Activated CD8-positive, alpha-beta memory T cell treated with anti-CD3 and anti-CD28 coated beads, Interleukin-2, amount 10 ng/mL, durations not matched to agents 7 days and 5 days (primary cell): ENCODE data around the gene GZF1. TPM values are rescaled to one million over a fixed set of nuclear protein-coding genes. Genes with fewer than 3 reads are reported as not detected.
A peak's percentile ranks its signal among the peaks of the same experiment; 100 is the strongest.

Experiments used
- ATAC-seq: fragments of 150-1000 bp; cut with Tn5 transposase; one replicate; pipeline ENCODE4 v1.10.0; 2021; ENCODE audit warnings: moderate library complexity
- CTCF ChIA-PET: fragments of 350-600 bp; sonication (Branson Sonifier 250); formaldehyde crosslinking; loops from one replicate; lab custom pipeline; 2021; ENCODE audit warnings: antibody characterized with exemption; lab: Charles Lee
- DNase-seq: peaks from one replicate; pipeline ENCODE4 v3.0.0-alpha.2; 2020
- H3K27ac Mint-ChIP-seq: one replicate; pipeline ENCODE4 v1.8.0; 2021; ENCODE audit warnings: mild to moderate bottlenecking, mixed read lengths
- H3K27me3 Mint-ChIP-seq: one replicate; pipeline ENCODE4 v1.8.0; 2021; ENCODE audit warnings: mixed read lengths
- H3K36me3 Mint-ChIP-seq: one replicate; pipeline ENCODE4 v1.8.0; 2021; ENCODE audit warnings: mild to moderate bottlenecking, mixed read lengths
- H3K4me1 Mint-ChIP-seq: one replicate; pipeline ENCODE4 v1.8.0; 2021; ENCODE audit warnings: mixed read lengths
- H3K4me3 Mint-ChIP-seq: one replicate; pipeline ENCODE4 v1.8.0; 2021; ENCODE audit warnings: mild to moderate bottlenecking, moderate library complexity, mixed read lengths
- H3K9me3 Mint-ChIP-seq: one replicate; pipeline ENCODE4 v1.8.0; 2022; ENCODE audit warnings: low read depth, mixed read lengths
- total RNA-seq, 2 experiments: library from RNA; stranded (reverse); gene quantifications; one replicate each; pipeline ENCODE4 v1.2.3, GENCODE V29; 2021

GZF1 gene
- total RNA-seq, 2 experiments from 2014 or later: 10.2 to 14.4 TPM

DNA sequence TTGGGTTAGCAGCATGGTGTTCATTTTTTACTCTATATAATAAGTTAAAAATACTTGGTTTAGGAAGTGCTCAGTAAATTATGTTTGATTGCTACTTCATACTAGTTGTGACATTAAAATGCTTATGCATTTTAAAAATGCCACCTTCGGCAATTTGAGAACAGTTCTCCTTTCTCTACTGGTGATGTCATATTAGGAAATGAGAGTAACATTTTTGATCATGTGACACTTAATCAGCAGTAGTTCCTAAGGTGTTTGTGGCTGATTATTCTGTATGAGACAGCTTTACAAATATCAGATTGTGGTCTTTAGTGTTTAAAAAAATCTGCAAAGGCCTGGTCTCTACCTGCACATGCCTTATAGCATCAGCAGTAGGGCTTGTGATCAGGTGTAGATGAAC lies 4.4 kb downstream of the GZF1 start:
- DNase-seq (no peak), ATAC-seq (no peak)
- Mint-ChIP-seq H3K9me3 (no peaks in the 10 kb centered on the region), H3K27ac (peak overlapping the region; percentile 74), H3K4me3 (peak overlapping the region; percentile 42), H3K36me3 (peaks cover 49% of the 10 kb centered on the region), H3K4me1 (peaks cover 51% of the 10 kb centered on the region), H3K27me3 (no peaks in the 10 kb centered on the region)
- CTCF ChIA-PET: no interaction called here

DNA sequence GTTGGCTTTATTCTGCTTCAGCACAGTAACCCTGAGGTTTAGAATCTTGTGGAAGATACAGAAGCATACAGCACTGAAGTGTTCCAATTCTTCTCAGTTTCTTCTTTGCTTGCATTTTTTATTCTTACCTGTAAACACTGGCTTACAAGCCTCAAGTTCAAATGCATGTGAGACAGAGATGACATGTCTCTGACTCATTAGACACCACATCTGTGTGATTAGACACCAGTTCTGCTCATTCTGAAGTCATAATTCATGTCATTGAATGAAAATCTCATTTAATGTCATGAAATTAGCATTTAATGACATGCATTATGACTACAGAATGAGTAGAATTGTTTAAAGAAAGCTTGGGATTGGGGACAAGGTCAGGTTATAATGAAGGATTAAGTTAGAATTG lies 5.8 kb downstream of the GZF1 start:
- CTCF ChIA-PET: no interaction called here
- Mint-ChIP-seq H3K4me3 (no peak overlapping the region), H3K4me1 (peaks cover 51% of the 10 kb centered on the region), H3K27me3 (no peaks in the 10 kb centered on the region), H3K9me3 (no peaks in the 10 kb centered on the region), H3K27ac (peak overlapping the region; percentile 18), H3K36me3 (peaks cover 52% of the 10 kb centered on the region)
- DNase-seq (no peak), ATAC-seq (no peak)

DNA sequence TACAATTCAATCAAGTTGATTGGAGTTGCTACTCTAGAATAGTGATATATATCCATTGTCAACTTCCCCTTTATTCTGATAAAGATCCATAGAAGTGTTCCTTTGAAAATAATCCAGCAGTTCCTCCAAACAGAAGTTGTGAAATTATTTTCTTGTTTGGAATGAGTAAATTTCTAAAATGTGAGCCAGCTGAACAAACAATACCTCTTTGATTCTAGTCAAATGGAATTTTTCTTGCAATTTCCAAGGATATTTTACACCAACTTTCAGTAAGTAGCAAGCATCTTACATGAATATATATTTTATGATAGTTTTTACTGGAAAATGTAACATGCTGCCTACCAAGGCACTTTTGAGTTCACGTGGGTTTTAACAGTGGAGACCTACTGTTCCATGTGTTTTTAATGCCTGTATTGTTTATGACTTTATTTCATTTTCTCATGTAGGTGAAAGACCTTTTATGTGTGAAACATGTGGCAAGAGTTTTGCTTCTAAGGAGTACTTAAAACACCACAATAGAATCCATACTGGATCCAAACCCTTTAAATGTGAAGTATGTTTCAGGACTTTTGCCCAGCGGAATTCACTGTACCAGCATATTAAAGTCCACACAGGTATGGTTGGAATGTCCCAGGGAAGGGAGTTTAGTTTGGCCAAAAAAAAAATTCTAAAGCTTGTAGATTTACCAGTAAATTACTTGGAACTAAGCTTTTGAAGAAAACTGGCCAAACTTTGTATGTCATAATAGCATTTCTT lies 6.5 kb downstream of the GZF1 start:
- DNase-seq (no peak), ATAC-seq (no peak)
- Mint-ChIP-seq H3K27ac (no peak overlapping the region), H3K27me3 (no peaks in the 10 kb centered on the region), H3K9me3 (no peaks in the 10 kb centered on the region), H3K4me1 (peaks cover 43% of the 10 kb centered on the region), H3K4me3 (no peak overlapping the region), H3K36me3 (peaks cover 50% of the 10 kb centered on the region)
- CTCF ChIA-PET: no interaction called here

DNA sequence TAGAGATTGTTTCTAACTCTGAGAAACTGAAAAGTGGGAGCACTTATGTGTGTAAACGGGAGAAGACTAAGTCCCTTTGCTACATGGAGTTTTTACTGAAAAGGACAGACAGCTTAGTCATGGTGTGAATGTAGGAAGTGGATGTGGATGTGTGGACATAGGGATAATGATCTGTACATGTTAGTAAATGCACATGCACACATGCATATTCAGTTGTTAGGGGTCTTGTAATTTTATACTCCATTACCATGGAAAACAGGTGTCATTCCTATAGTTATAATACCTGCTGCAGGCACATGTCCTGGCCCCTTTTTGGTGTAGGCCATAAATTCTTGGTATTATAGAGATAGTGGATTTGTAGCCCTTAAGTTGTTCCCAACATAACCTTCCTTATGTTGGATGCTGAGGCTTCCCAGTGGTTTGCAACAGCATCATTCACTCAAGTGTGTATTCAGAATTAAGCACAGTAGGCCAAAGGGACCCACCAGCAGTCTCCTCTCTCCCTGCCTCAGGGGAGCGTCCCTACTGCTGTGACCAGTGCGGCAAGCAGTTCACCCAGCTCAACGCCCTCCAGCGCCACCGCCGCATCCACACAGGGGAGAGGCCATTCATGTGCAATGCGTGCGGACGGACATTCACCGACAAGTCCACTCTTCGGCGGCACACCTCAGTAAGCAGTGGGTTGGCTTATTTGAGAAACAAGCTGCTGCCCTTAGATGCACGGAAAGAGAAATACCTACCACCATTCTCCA lies 7.3 kb downstream of the GZF1 start:
- Mint-ChIP-seq H3K9me3 (no peaks in the 10 kb centered on the region), H3K27me3 (no peaks in the 10 kb centered on the region), H3K4me3 (no peak overlapping the region), H3K4me1 (peaks cover 36% of the 10 kb centered on the region), H3K27ac (no peak overlapping the region), H3K36me3 (peaks cover 56% of the 10 kb centered on the region)
- no peak for DNase-seq
- ATAC-seq: no peak
- CTCF ChIA-PET: no interaction called here

DNA sequence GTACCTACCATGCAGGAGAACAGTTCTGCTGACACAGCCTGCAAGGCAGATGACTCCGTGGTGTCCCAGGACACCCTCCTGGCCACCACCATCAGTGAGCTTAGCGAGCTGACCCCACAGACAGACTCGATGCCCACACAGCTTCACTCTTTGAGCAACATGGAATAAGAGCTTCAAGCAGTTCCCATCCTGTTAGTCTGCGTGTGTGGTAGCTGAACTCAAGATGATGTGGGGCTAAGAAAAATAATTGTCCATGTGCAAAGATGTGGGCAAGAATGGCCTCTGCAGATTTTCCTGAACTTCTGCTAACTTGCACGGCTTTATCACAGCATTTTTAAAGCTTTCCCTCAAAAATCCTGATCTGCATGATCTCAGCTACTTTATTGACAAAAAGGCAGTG lies 8.3 kb downstream of the GZF1 start:
- ATAC-seq (no peak), DNase-seq (no peak)
- peaks cover 55% of the 10 kb centered on the region for H3K36me3 Mint-ChIP-seq
- H3K27me3 Mint-ChIP-seq: no peaks in the 10 kb centered on the region
- H3K27ac Mint-ChIP-seq: no peak overlapping the region
- H3K9me3 Mint-ChIP-seq: no peaks in the 10 kb centered on the region
- no peak overlapping the region for H3K4me3 Mint-ChIP-seq
- peaks cover 26% of the 10 kb centered on the region for H3K4me1 Mint-ChIP-seq
- CTCF ChIA-PET: interaction anchor here (0.9 kb wide), 1 partner anchor 11 kb away, joined by 5 read pairs; no protein-coding TSS in a partner anchor

DNA sequence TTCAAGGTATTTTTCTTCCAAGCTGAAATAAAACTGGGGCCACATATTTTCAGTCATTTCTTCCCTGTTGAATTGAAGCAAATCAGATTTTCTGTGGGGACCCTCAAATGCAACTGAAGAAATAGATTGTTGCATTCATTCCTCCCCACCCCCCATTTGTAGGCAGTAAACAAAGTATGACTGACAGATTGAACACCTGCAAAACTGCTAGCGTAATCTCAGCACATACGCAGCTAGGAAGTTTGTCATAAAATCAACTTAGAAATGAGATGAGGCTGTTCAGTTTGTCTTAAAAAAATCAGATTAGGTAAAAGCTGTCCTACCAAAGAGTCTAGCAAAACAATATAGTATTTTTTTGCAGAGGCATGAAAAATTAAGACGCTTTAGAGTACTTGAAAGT lies 8.9 kb downstream of the GZF1 start:
- Mint-ChIP-seq H3K27ac (peak overlapping the region; percentile 2), H3K36me3 (peaks cover 60% of the 10 kb centered on the region), H3K4me3 (no peak overlapping the region), H3K9me3 (no peaks in the 10 kb centered on the region), H3K27me3 (no peaks in the 10 kb centered on the region), H3K4me1 (peaks cover 28% of the 10 kb centered on the region)
- CTCF ChIA-PET: no interaction called here
- ATAC-seq: no peak
- DNase-seq: no peak

DNA sequence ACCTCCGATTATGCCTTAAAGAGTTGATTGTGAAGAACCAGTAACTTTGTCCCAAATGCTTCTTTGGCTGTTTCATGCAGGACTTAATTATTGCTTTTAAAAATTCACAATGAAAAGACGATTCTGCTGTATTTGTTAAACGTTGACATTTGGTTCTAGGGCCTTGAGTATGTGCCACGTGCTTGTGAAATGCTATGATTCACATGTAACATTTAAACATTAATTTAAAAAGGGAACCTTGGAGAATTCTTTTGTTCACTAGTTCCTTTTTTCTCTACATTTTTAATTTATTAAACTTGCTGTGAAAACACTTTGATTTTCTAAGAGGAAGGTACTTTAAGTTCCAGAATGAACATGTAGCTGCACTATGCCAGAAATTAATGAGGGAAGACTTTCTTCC lies 9.5 kb downstream of the GZF1 start:
- ATAC-seq: no peak
- Mint-ChIP-seq H3K36me3 (peaks cover 63% of the 10 kb centered on the region), H3K27me3 (no peaks in the 10 kb centered on the region), H3K27ac (no peak overlapping the region), H3K4me1 (peaks cover 22% of the 10 kb centered on the region), H3K9me3 (no peaks in the 10 kb centered on the region), H3K4me3 (no peak overlapping the region)
- DNase-seq: no peak
- CTCF ChIA-PET: no interaction called here

DNA sequence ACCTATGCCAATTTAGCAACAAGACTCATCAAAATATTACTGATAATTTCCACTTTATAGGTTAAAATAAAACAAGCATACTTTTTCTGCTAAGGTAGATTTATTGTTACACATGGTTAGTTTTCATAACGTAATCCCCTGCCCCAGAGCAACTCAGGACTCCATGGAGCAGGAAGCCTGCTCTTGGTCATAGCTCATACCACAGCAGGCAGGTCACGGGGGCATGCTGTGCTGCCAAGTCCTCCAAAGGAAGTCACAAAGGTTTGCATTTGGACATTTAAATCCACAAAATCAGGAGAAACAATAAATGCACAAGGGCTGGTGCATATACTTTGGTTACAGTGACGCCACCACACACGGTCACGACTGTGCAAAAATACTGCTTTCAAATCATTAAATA lies 12.5 kb downstream of the GZF1 start:
- H3K4me1 Mint-ChIP-seq: peaks cover 10% of the 10 kb centered on the region
- DNase-seq (no peak), ATAC-seq (no peak)
- H3K4me3 Mint-ChIP-seq: no peak overlapping the region
- no peaks in the 10 kb centered on the region for H3K27me3 Mint-ChIP-seq
- H3K27ac Mint-ChIP-seq: no peak overlapping the region
- no peaks in the 10 kb centered on the region for H3K9me3 Mint-ChIP-seq
- peaks cover 61% of the 10 kb centered on the region for H3K36me3 Mint-ChIP-seq
- CTCF ChIA-PET: interaction anchor here (1.5 kb wide), 1 partner anchor 24 kb away, joined by 3 read pairs; the partner anchor contains the start of gene NXT1

DNA sequence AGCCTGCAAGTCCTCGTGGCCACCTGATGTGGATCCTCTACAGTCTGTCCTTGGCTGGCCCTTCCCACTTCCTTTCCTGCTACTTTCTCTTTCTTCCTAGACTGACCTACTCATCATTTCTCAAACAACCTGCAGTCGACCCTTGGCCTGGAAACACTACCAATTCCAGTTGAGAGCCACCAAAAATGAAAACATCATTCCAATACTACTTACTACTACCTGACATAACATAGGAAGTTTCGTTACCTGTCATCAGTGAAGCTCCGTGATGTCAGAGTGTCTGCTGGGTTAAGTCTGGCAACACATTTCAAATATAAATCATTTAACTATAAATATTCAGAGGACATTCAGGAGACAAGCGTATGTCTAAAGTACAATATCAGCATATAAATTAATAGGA lies 13.8 kb downstream of the GZF1 start:
- Mint-ChIP-seq H3K36me3 (peaks cover 55% of the 10 kb centered on the region), H3K27me3 (no peaks in the 10 kb centered on the region), H3K9me3 (no peaks in the 10 kb centered on the region), H3K27ac (peak overlapping the region; percentile 7), H3K4me3 (no peak overlapping the region), H3K4me1 (peaks cover 10% of the 10 kb centered on the region)
- no peak for ATAC-seq
- DNase-seq: no peak
- CTCF ChIA-PET: interaction anchor here (1.1 to 1.5 kb wide), 3 partner anchors 15 to 26 kb away, joined by 3 read pairs; partner anchors contain the start of gene NXT1

DNA sequence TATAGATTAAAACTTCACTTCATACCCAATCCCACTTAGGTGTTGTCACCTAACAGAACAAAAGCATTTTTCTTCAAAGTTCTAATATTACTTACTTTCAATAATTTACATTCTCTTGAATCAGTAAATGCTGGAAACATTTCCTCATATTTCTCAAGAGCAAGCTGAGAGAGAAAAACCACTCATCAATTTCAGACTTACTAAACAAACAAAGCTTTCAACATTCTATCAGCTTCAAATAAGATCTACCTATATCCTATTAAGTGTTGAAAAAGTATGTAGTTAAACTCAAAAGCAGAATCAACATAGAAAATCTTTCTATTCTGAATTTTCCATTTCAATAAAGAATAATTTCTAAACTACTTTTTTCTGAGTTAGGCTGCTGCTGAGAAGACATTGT lies 17.8 kb downstream of the GZF1 start:
- Mint-ChIP-seq H3K27ac (no peak overlapping the region), H3K9me3 (no peaks in the 10 kb centered on the region), H3K4me3 (no peak overlapping the region), H3K4me1 (peaks cover 23% of the 10 kb centered on the region), H3K27me3 (no peaks in the 10 kb centered on the region), H3K36me3 (peaks cover 59% of the 10 kb centered on the region)
- CTCF ChIA-PET: no interaction called here
- DNase-seq (no peak), ATAC-seq (no peak)

DNA sequence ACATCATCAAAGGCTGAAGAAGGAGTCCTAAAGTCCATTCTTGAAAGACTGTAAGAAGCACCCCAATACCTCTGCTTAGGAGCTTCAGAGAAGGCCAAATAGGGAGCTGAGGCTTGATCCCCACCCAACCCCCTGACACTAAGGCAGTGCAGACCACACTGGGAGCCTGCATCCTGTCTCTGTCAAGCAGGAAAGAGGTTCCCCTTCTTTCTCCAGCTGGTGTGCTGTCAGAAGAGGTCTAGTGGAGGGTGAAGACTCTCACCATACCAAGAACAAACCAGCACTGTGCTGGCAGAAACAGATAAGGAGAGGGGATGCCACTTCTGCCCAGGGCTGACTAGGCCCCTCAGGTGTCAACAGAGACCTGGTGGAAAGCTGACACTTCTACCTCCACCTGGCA lies 19.9 kb downstream of the GZF1 start:
- ATAC-seq (no peak), DNase-seq (no peak)
- Mint-ChIP-seq H3K4me3 (no peak overlapping the region), H3K36me3 (peaks cover 58% of the 10 kb centered on the region), H3K27me3 (no peaks in the 10 kb centered on the region), H3K27ac (no peak overlapping the region), H3K4me1 (peaks cover 21% of the 10 kb centered on the region), H3K9me3 (peaks cover 3% of the 10 kb centered on the region)
- CTCF ChIA-PET: no interaction called here

DNA sequence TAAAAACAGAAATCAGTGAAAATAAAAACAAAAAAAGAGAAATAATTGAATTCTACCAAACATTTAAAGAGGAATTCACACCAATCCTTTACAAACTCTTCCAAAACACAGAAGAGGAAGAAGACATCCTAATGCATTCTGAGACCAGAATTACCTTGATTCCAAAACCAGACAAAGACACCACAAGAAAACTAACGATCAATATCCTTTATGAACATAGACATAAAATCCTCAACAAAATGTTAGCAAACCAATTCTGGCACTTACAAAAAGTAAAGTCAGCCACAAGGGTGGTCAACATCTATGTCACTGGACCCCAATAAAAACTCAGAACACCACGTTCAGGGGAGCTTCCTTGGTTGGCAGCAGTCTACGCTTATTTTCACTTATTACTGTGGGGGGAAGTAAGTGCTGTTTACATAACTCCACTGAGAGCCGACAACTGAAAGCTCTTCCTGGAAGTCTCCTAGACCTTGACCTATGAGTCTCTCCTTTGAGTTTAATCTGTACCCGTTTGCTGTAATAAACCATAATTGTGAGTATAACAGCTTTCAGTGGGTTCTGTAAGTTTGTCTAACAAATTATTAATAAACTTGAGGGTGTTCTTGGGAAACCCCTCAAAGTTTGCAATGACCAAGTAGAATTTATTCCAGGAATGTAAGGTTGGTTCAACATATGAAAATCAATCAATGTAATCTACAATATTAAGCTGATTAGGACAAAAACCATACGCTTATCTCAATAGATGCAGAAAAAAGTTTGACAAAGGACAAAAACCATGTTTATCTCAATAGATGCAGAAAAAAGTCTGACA lies 24.5 kb downstream of the GZF1 start:
- H3K27ac Mint-ChIP-seq: no peak overlapping the region
- peaks cover 20% of the 10 kb centered on the region for H3K4me1 Mint-ChIP-seq
- no peak overlapping the region for H3K4me3 Mint-ChIP-seq
- H3K27me3 Mint-ChIP-seq: no peaks in the 10 kb centered on the region
- H3K36me3 Mint-ChIP-seq: peaks cover 71% of the 10 kb centered on the region
- ATAC-seq (no peak), DNase-seq (no peak)
- CTCF ChIA-PET: no interaction called here
- peaks cover 3% of the 10 kb centered on the region for H3K9me3 Mint-ChIP-seq

DNA sequence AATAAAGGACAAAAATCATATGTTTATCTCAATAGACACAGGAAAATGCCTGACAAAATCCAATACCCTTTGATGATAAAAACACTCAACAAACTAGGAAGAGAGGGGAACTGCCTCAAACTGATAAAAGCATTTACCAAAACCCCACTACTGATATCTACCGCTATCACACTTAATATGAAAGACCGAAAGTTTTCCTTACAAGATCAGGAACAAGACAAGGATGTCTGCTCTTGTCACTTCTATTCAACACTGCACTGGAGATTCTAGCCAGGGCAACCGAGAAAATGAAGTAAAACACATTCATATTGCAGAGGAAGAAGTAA lies 25.1 kb downstream of the GZF1 start:
- Mint-ChIP-seq H3K9me3 (peaks cover 3% of the 10 kb centered on the region), H3K36me3 (peaks cover 73% of the 10 kb centered on the region), H3K4me3 (no peak overlapping the region), H3K27ac (no peak overlapping the region), H3K4me1 (peaks cover 14% of the 10 kb centered on the region), H3K27me3 (no peaks in the 10 kb centered on the region)
- ATAC-seq (no peak), DNase-seq (no peak)
- CTCF ChIA-PET: no interaction called here
